KG1 (cell line): ENCODE results near the gene PARP12.
"Not testable (repeated sequence)": the region's sequence is repeated elsewhere in the genome, so short reads cannot be mapped to it uniquely, and the experiment has no call there.

Source experiments
- DNase-seq: peaks from one replicate; lab custom pipeline; 2025; lab: John Stamatoyannopoulos, UW

Gene PARP12, protein sequence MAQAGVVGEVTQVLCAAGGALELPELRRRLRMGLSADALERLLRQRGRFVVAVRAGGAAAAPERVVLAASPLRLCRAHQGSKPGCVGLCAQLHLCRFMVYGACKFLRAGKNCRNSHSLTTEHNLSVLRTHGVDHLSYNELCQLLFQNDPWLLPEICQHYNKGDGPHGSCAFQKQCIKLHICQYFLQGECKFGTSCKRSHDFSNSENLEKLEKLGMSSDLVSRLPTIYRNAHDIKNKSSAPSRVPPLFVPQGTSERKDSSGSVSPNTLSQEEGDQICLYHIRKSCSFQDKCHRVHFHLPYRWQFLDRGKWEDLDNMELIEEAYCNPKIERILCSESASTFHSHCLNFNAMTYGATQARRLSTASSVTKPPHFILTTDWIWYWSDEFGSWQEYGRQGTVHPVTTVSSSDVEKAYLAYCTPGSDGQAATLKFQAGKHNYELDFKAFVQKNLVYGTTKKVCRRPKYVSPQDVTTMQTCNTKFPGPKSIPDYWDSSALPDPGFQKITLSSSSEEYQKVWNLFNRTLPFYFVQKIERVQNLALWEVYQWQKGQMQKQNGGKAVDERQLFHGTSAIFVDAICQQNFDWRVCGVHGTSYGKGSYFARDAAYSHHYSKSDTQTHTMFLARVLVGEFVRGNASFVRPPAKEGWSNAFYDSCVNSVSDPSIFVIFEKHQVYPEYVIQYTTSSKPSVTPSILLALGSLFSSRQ

DNA sequence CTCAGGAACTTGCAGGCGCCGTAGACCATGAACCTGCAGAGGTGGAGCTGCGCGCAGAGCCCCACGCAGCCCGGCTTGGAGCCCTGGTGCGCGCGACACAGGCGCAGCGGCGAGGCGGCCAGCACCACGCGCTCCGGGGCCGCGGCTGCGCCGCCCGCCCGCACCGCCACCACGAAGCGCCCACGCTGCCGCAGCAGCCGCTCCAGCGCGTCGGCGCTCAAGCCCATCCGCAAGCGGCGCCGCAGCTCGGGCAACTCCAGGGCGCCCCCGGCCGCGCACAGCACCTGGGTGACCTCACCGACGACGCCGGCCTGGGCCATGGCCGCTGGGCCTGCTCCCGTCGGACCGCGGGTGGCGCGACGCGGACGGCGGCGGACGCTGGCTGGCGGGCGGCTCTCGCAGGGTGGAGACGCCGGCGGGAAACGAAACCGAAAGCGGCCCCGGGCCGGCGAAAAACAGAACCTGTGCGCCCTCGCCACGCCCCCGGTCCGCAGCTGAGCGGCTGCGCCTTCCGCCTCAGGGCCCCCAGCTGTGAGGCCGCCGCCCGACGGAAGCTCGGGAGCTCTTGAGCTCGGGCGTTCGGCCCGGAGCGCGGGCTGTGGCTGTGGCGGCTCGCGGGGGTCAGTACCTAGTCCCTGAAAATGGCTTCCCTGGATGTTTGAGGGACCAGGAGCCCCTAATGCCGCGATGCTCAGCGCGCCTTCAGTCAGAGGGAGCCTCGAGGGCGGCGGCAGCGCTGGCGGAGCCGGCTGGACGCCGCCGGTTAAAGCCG, at the start of gene PARP12:
Gene PARP12, minus strand, starts transcription at position 424 of the 772 bp plus-strand sequence. Its CDS starts 104 bp downstream, at position 320.
- DNase-seq = no peak

DNA sequence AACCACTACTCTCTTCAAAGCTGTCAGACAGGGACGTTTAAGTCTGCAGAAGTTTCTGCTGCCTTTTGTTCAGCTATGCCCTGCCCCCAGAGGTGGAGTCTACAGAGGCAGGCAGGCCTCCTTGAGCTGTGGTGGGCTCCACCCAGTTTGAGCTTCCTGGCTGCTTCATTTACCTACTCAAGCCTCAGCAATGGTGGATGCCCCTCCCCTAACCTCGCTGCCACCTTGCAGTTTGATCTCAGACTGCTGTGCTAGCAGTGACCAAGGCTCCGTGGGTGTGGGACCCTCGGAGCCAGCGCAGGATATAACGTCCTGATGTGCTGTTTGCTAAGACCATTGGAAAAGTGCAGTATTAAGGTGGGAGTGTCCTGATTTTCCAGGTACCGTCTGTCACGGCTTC, 46.0 kb upstream of the PARP12 start:
- DNase-seq = not testable (repeated sequence)

DNA sequence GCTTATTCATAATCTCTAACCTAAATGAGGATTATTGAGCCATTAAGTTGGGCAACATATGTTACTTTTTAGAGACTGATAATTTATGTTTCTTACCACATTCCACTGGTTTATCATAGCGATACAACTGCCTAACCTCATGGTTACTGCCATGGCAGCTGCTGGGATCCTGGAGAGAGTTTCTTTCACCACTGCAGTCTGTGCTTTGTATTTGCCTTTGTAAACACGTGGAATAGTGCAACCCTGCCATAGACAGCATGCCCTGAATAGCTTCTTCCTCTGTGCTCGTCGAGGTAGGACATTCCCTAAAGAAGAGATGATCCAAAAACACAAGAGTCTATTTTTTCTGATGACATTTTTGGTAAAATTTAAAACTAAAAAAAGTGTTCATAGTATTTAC, 33.7 kb upstream of the PARP12 start:
- no peak for DNase-seq

DNA sequence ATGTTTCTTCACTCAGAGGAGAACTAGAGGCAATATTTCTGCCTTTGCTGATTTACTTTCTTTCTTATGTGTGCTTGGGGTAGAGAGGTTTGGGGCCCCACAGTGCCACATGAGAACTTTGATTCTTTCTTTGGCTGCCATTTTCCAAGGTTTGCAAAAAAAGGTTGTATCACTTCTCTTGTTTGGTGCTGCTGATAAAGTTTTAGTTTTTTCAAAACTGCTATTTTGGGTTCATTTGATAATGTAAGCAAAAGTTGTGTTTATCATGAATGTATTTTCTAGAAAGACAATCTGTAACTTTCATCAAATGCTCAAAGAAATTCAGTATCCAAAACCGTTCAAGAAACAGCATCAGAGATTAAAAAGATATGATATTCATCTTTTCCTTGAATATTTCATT, 30.6 kb upstream of the PARP12 start:
- no peak for DNase-seq

DNA sequence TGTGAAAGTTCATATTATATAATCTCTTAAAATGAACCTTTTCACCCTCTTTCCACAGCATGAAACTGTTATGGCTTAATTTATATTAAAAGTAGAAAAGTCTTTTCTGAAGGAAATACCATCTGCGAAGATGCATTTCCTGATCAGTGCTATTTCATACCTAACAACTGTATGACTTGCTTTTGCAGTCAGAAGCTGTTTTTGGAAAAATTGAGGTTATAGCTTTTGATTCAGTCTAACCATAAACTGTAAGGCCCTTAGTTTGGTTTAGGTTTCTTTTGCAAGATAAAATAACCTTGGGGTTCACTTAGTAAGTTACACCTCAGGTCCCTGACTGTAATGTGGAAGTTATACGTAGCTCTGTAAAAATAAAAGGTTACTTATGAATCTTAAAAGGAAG, 22.7 kb upstream of the PARP12 start:
- DNase-seq = no peak

DNA sequence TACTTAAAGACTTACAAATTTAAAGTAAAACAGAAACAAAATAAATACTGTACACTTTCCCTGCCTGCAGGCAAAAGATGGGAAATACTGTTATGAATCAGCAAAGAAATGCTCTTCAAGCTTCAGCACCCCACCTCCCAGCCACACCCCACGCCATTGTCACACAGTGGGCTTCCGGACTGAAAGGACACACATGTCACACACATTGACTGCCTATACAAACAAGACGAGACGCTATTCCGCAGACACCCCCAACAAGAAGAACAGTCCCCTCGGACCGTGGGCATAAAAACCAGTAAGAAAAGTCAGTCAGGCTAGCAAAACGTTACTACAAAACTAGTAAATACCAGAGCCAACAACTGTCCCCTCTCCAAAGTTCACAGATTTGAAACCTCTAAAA, 22.2 kb upstream of the PARP12 start:
- DNase-seq = no peak

DNA sequence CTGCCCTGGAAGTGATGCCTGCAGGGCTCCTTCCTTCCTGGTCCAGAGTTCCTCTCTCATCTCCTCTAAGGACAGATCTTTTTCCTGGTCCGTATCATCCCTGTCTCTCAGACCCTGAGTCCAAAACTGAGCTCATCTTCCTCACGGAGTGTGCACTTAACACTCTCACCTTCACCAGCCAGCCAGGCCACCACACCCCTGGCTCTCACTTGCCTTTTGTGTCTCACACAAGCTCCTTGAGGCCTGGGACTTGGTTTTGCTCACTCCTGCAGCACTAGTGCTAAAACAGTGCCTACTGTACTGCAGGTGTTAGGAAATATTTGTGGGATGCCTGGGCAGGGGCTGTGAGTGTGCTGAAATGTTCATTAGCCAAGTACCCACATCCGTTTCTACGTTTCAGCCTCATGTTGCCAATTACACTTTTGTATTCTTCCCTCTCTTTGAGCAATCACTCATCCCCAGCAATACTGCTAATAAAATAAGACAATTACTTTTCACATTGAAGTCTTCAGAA, 21.4 kb upstream of the PARP12 start:
- DNase-seq = no peak

DNA sequence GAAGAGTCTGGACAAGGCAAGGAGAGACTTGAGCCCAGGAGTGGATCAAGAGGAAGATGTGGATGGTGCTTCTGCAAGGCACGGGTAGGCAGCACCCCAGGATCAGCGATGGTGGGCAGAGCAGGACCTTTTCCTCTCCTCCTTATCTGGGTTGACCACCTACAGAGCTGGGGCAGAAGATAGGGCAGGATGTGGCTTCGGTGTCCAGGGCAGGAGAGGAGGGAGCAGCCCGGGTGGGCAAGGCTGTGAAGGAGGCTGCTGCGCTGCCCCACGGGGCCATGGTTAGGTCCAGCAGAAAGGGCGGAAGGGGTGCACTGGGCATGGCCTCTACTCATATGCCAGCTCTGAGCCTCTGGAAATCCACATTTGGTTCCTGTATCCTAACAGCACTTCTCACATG, 20.0 kb upstream of the PARP12 start:
- no peak for DNase-seq

DNA sequence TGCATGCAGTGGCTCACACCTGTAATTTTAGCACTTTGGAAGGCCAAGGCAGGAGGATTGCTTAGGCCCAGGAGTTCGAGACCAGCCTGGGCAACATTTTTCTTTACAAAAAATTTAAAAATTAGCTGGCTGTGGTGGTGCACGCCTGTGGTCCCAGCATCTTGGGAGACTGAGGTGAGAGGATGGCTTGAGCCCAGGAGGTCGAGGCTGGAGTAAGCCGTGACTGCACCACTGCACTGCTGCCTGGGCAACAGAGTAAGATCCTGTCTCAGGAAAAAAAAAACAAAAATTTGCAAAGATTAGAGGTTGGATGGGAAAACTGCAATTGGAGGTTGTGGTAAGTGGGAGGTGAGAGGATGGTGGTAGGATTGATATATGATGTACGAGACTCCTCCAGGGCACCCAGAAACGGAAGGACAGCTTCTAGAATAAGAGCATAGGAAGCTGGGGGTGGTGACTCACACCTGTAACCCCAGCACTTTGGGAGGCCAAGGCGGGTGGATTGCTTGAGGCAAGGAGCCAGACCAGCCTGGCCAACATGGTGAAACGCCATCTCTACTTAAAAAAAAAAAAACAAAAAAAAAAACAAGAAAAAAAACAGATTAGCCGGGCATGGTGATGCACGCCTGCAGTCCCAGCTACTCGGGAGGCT, 19.1 kb upstream of the PARP12 start:
- DNase-seq = no peak

DNA sequence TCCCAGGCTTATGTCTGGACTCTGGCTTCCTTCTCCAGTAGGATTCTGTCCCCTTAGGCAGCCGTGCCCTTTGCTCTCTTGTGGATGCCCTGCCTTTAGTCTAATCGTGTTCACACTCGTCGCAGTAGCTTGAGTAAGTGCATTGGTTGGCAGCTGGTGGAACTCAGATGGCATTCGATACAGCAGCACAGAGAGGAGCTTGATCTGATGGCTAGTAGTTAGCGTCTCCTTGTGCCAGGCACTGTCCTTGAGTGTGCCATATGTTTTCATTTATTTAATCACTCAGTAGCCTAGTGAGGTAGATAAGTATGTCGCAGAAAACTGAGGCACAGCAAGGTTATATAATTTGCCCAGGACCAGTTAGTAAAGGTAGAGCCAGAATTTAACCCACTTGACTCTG, 18.2 kb upstream of the PARP12 start:
- DNase-seq = no peak

DNA sequence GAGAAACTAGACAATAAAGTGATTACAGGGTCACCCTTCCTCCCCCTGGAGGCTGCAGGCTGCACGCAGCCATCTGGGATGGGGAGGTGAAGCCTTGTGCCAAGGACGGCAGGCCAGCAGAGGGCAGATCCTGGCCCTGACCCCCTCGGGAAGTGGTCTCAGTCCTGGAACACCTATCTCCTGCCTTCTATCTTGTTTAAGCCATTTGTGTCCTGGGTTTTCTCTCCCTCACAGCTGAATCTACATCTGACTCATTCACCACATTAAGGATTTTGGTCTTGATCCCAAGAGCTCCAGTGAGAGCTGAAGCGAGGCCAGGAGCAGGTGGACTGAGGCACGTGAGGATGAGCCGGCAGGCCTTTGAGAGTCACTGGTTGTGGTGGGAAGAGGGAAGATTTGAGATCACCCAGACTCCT, 16.4 kb upstream of the PARP12 start:
- no peak for DNase-seq

DNA sequence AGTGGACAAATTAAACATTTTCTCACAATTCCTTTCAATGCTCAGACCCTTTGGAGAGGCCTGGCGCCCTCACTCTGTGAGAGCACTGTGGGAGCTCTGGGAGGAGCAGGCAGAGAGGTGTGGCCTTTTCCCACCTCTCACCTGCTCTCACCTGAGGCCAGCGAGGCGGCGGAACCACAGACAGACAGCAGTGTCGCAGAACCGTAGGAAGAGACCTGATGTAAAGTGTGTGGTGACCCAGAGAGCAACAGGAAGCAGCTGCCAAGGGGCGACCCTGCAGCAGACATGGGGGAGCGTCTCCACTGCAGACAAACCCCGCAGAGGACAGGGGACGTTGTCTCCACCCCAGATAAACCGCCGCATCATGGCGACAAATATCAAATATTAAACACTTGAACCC, 15.6 kb upstream of the PARP12 start:
- no peak for DNase-seq

DNA sequence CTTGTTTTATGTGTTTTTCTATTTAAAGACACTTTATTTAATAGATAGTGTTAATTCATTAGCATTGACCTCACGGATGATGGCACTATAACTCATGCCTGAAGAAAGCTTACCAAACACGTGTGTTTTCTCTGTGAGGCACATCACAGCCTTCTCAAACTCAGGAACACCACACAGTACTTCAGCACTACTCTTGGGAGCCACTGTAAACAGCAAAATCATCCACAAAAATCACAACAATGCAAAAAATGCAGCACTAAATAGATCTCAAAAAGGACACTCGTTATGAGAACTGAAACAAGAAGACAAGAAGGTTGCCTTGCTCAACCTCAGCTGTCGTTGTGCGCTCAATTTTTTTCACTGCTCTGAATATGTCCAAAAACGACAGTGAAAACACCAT, 12.0 kb upstream of the PARP12 start:
- no peak for DNase-seq

DNA sequence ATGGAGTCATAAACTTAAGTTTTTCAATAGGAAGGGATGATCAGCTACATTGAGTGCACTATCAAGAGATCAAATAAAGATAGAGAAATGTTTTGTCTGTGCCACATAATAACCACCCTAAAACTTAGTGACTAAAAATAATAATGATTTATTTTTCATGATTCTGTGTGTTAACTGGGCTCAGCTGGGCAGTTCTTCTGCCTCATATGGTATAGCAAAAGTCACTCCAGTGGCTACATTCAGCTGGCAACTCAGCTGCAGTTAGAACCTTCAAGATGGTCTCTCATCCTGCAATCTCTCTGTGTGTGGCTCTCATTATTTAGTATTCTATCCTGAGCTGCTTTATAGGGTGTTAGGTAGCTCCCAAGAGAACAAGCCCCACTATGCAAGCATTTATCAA, 7.8 kb upstream of the PARP12 start:
- no peak for DNase-seq

DNA sequence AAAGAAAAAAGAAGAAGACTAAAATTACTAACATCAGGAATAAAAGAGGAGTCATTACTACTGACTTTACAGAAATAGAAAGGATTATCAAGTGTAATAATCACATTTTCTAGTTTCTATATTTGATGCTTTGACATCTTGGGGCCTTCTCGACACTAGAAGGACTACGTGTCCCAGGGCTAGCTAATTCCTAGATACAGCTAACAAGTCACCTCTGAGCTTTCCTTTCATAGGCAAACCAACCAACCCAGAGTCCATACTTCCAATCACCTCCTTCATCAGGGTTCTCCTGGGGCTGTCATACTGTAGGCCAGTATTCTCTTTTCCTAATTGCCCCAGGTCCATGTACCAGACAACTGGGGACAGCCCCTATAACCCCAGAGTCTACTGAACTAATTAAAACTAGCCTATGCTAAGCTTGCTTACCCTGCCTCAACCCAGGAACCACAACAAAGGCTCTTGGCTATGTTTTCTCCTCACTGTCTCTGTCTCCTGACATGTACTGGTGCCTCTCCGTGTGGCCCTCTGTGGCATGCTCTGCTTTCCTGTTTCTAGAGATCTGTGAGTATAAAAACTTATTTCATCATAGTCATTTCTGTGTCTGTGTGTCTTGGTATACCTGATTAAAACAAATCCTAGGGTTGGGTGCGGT, 6.7 kb upstream of the PARP12 start:
- no peak for DNase-seq

DNA sequence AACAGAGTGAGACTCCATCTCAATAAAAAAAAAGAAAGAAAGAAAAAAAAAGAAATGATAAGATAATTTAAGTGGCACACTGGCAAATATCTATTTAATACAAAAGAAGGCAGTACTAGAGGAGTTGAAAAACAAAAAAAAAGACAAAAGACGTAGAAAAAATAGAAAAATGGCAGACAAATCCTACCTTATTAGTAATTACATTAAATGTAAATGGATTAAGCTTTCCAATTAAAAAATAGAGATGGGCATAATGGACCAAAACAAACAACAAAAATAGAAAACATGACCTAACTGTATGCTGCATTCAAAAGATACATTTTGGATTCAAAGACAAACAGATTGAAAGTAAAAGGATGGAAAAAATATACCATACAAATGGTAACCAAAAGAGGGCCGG, 5.3 kb upstream of the PARP12 start:
- no peak for DNase-seq

DNA sequence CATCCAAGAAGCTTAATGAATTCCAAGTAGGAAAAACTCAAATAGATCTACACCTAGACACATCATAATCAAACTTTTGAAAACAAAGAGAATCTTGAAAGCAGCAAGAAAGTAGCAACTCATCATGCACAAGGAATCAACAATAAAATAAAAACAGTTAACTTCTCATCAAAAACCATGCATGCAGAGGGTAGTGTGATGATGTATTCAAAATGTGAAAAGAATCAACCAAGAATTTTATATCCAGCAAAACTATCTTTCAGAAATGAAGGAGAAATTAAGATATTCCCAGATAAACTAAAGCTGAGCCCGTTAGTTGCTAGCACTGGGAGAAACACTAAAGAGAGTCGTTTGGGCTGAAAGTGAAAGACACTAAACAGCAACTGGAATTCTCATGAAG, 4.3 kb upstream of the PARP12 start:
- no peak for DNase-seq

DNA sequence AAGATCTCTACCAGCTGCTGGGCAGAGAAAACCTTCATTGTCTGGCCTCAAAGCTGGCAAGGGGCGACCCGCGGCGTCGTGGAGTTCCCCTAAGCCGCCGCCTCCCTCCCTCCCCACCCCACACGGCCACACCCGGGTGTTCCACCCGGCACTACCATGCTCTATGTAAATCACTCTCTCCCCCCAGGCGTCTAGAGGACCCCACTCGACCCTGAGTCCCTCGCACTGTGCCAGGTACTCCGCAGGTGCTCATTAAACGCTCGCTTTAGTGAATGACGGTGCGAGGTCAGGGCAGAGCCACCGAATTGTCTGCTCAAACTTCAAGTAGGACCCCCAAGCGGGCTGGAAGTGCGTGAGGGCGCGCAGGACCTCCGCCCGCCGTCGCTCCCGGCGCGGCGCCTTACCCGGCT, 628 bp downstream of the PARP12 start:
- no peak for DNase-seq

DNA sequence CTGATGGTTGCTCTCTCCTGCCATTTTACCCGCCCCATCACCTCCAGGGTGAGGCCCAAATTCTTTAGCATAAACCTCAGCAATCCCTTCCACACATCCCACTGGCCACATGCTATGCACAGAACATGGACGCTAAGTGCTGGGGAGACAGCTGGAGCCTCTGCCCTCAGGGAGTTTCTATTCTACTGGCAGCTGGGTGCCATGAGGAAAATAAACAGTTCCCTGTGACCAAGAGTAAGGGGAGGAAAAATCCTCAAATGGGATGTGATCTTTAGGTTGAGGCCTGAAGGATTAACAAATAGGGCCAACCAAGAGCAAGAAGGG, 1.2 kb downstream of the PARP12 start:
- DNase-seq = no peak

DNA sequence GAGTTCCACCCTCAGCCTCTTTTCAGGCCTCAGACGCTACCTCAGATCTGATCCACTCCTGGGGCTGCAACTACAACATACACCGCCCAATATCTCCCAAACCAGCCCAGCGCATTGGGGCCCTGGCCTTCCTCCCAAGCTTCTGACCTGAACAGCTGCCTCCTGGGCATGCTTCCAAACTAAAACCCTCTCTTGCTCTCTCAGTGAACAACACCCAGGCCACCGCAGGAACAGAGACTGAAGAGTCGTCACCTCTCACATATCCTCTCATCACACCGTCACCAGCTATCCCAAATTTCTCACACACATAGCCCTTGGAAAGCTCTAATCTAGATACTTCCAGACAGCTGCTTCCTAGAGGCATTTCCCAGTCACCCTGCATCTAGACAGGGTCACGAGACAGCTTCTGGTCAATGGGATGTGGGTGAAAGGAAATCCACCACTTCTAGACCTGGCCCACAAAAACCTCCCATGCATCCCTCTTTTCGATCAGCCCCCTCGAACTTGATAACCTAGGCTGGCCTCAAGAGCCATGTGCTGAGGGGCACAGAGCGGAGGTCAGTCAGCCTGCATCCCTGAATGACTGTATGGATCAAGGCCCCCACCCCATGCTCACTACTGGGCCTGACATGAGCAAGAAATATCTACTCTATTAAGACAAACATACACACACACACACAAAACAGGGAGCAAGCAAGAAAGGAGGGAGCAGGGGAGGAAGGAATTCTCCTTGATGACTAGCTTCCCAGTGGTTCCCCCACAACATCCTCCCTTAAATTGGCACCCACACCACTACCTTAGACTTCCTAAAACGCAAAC, 1.8 kb downstream of the PARP12 start:
- DNase-seq = no peak

DNA sequence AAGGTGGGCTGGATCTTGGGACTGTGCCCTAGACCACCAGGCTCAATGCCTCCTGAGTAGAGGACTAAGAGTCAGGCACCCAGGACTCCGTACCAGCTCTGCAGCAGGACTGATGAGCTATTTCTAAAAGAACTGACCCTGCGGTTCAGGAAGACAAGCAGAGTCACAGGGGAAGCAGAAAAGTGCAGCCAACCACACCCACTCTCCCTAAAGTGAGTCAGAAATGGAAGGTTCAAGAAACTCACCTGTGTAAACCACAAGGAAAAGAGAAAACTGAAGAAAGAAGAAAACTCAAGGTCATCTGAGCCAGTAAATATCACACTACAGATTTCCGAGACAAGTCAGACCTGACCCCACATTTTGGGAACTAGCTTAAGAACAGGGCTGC, 2.5 kb downstream of the PARP12 start:
- no peak for DNase-seq
